ENCODE results near the gene KIFC3.

DNA sequence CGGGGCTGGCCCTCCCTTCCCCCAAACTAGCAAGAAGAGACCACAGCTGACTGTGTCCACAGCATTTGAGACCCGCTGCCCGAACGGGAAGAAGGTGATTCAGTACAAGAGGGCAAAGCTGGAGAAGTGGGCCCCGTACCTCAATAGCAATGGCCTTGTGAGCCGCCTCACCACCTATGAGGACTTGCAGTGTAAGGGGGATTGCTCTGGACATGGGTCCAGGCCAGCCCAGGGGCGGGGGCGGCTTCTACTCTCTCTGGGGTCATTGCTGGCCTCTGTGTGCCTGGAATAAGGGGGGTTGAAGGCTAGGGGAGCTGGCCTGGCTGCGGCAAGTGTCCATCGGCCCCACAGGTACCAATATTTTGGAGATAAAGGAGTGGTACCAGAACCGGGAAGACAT, 79.6 kb downstream of the KIFC3 start:
- TF ChIP-seq, protein P1, sequence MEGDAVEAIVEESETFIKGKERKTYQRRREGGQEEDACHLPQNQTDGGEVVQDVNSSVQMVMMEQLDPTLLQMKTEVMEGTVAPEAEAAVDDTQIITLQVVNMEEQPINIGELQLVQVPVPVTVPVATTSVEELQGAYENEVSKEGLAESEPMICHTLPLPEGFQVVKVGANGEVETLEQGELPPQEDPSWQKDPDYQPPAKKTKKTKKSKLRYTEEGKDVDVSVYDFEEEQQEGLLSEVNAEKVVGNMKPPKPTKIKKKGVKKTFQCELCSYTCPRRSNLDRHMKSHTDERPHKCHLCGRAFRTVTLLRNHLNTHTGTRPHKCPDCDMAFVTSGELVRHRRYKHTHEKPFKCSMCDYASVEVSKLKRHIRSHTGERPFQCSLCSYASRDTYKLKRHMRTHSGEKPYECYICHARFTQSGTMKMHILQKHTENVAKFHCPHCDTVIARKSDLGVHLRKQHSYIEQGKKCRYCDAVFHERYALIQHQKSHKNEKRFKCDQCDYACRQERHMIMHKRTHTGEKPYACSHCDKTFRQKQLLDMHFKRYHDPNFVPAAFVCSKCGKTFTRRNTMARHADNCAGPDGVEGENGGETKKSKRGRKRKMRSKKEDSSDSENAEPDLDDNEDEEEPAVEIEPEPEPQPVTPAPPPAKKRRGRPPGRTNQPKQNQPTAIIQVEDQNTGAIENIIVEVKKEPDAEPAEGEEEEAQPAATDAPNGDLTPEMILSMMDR (IDR thresholded peaks at IDR 0.05), result no peak
- no peak for TF ChIP-seq POLR2AphosphoS5 (IDR thresholded peaks at IDR 0.05)
